Panc1 (cell line): Measurements from ENCODE around the gene TSC22D3. TPM values are rescaled to one million over a fixed set of nuclear protein-coding genes. Genes with fewer than 3 reads are reported as not detected.

ENCODE experiments used
- ATAC-seq: fragments of 200-7000 bp; cut with Tn5 transposase; 2 replicates; pipeline ENCODE4 v1.9.1; 2020; ENCODE audit warnings: mild to moderate bottlenecking, moderate library complexity
- BruUV-seq: library from RNA; stranded (reverse); fragments of 400-500 nt; replicated peaks from 2 replicates; lab custom pipeline; 2021; lab: Mats Ljungman, UMichigan
- CTCF ChIA-PET: fragments of 300-600 bp; sonication (Branson Sonifier 250); formaldehyde crosslinking; loops from one replicate; lab custom pipeline; 2022; ENCODE audit warnings: antibody characterized with exemption; lab: Charles Lee
- POLR2A ChIA-PET: fragments of 300-600 bp; sonication (Branson Sonifier 250); formaldehyde crosslinking; loops from one replicate; lab custom pipeline; 2022; ENCODE audit warnings: antibody characterized with exemption; lab: Charles Lee
- DNase-seq: peaks from one replicate; pipeline ENCODE4 v3.0.0-alpha.2; 2010; ENCODE audit warnings: low read depth, low spot score
- H3K27ac ChIP-seq: 2 replicates; pipeline ENCODE4 v1.5.1; 2011; ENCODE audit warnings: mild to moderate bottlenecking, low read length, inconsistent platforms
- H3K27me3 ChIP-seq: fragments of 200-500 bp; sonication (Bioruptor generic); 2 replicates; pipeline ENCODE4 v1.6.0; 2014; ENCODE audit warnings: low read length, inconsistent platforms; ENCODE audit not compliant: control insufficient read depth, insufficient read depth
- H3K36me3 ChIP-seq: fragments of 200-500 bp; sonication (Bioruptor generic); 2 replicates; pipeline ENCODE4 v1.5.1; 2014; ENCODE audit warnings: inconsistent platforms, mild to moderate bottlenecking, low read length, moderate library complexity; ENCODE audit not compliant: control insufficient read depth, insufficient read depth
- H3K4me1 ChIP-seq: 2 replicates; pipeline ENCODE4 v1.5.1; 2011; ENCODE audit warnings: inconsistent platforms, mild to moderate bottlenecking, low read length, moderate library complexity; ENCODE audit not compliant: control insufficient read depth, insufficient read depth
- H3K4me3 ChIP-seq, 2 experiments: 2 replicates each; pipeline ENCODE4 v1.5.1; 2011 to 2012; ENCODE audit warnings: low read depth in 2 of 2, low read length in 2 of 2, mild to moderate bottlenecking in 2 of 2, inconsistent platforms in 1 of 2, moderate library complexity in 1 of 2
- H3K9me3 ChIP-seq: fragments of 200-500 bp; sonication (Bioruptor generic); 2 replicates; pipeline ENCODE4 v1.5.1; 2014; ENCODE audit warnings: low read depth, mild to moderate bottlenecking, inconsistent platforms, low read length, moderate library complexity; ENCODE audit not compliant: control insufficient read depth, insufficient read depth
- POLR2AphosphoS5 ChIP-seq: IDR thresholded peaks from 2 replicates; pipeline ENCODE4 v1.6.1; 2012; ENCODE audit warnings: mild to moderate bottlenecking, low read depth, low read length, moderate library complexity
- SIN3A ChIP-seq: IDR thresholded peaks from 2 replicates; pipeline ENCODE4 v1.6.1; 2012; ENCODE audit warnings: low read depth, mild to moderate bottlenecking, low read length, moderate library complexity, borderline replicate concordance; ENCODE audit not compliant: insufficient read depth
- TCF7L2 ChIP-seq: IDR thresholded peaks from 2 replicates; pipeline ENCODE4 v1.6.1; 2011; ENCODE audit warnings: mild to moderate bottlenecking, low read depth, low read length, inconsistent platforms
- in situ Hi-C: cut with HindIII; loops from 2 replicates; pipeline ENCODE4 v1.10.0; 2016; ENCODE audit warnings: low sequenced_read_pairs, low pct_unique_long_range_greater_than_20kb
- intact Hi-C: fragments of 100-400 bp; cut with micrococcal nuclease; formaldehyde crosslinking; loops from one replicate; pipeline ENCODE4 v1.10.0; 2022; ENCODE audit not compliant: unreplicated experiment
- total RNA-seq: library from RNA; stranded (reverse); gene quantifications from one replicate; pipeline ENCODE4 v1.2.1, GENCODE V29; 2021; ENCODE audit not compliant: unreplicated experiment
- TF ChIP-seq, protein P1 (sequence below): fragments of 450-650 bp; IDR thresholded peaks from 2 replicates; pipeline ENCODE4 v1.5.1; 2017; ENCODE audit warnings: mild to moderate bottlenecking
- TF ChIP-seq, protein P2 (sequence below), 2 experiments: IDR thresholded peaks; 2 replicates each; pipeline ENCODE4 v1.6.1; 2011 to 2012; ENCODE audit warnings: low read depth in 2 of 2, control low read depth in 1 of 2, low read length in 1 of 2, mild to moderate bottlenecking in 1 of 2, moderate library complexity in 1 of 2; ENCODE audit not compliant: insufficient read depth in 1 of 2

The TSC22D3 gene
- total RNA-seq, 1 experiment from 2014 or later: 7.2 TPM

DNA sequence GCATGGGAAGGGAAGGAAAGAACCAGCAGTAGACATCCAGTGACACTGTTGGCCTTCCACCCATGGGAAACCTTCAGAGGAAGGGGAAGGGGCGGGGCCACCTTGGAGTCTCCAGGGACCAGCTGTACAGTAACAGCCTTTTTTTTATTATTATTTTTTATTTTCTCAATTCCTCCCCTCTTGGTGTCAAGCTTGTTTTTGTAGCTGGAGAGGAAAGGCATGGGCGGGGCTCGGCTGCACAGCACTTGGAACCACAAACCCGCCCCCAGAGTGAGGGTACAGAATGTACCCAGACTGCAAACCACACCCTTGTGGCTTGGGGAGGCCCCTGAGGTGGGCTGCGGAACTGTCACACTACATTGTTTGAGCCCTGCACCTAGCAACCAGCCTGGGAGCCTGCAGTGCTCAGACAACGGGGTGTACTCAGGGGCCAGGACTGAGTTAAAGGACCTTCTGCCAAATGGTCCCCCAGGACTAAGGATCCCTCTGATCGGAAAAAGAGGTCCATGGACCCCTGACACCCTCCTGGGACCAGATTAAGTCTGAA, 101.6 kb downstream of the TSC22D3 start:
- Histone ChIP-seq H3K9me3 (no peaks in the 10 kb centered on the region), H3K4me1 (peaks cover 25% of the 10 kb centered on the region), H3K27me3 (0 out of 2 replicates have a peak, but pooled peaks cover 2% of the 10 kb centered on the region), H3K36me3 (no peaks in the 10 kb centered on the region), H3K4me3 (no peak overlapping the region), H3K27ac (peak overlapping the region; percentile 1; the same call in 1 of the 2 replicates)
- intact Hi-C loops (loop anchor here (2.0 to 5.0 kb wide), 2 partner anchors 45 to 218 kb away; no protein-coding TSS in a partner anchor), in situ Hi-C loops (no loop called here)
- CTCF ChIA-PET: interaction anchor here (1.6 to 2.2 kb wide), 2 partner anchors 102 to 103 kb away, joined by 9 to 14 read pairs; partner anchors contain the start of genes NCBP2L and TSC22D3
- POLR2A ChIA-PET: no interaction called here
- ATAC-seq (no peak), DNase-seq (no peak)
- no TSS peak for BruUV-seq
- TF ChIP-seq, protein P1, sequence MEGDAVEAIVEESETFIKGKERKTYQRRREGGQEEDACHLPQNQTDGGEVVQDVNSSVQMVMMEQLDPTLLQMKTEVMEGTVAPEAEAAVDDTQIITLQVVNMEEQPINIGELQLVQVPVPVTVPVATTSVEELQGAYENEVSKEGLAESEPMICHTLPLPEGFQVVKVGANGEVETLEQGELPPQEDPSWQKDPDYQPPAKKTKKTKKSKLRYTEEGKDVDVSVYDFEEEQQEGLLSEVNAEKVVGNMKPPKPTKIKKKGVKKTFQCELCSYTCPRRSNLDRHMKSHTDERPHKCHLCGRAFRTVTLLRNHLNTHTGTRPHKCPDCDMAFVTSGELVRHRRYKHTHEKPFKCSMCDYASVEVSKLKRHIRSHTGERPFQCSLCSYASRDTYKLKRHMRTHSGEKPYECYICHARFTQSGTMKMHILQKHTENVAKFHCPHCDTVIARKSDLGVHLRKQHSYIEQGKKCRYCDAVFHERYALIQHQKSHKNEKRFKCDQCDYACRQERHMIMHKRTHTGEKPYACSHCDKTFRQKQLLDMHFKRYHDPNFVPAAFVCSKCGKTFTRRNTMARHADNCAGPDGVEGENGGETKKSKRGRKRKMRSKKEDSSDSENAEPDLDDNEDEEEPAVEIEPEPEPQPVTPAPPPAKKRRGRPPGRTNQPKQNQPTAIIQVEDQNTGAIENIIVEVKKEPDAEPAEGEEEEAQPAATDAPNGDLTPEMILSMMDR: no peak

DNA sequence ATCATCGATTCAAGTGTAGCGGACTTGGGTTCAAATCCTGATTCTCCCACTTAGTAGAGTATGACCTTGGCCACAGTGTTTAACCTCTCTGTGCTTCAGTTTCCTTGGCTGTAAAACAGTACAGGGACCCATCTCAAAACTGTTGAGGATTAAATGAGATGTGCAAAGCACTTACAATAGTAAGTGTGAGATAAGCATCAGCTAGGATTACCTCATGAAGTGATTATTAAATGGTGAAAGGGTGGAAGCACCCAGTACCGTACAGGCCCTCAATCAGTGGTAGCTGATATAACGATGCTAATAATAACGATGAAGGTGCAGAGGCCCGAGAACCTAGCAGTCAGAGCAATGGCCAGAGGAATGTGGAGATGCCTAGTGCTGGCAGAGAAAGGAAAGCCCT, 102.2 kb downstream of the TSC22D3 start:
- no peaks in the 10 kb centered on the region for H3K9me3 ChIP-seq
- no peak overlapping the region for H3K4me3 ChIP-seq
- in situ Hi-C loops (no loop called here), intact Hi-C loops (loop anchor here (2.0 to 5.0 kb wide), 2 partner anchors 45 to 219 kb away; no protein-coding TSS in a partner anchor)
- TF ChIP-seq SIN3A: no peak
- no peak for TF ChIP-seq TCF7L2
- TF ChIP-seq, protein P2, sequence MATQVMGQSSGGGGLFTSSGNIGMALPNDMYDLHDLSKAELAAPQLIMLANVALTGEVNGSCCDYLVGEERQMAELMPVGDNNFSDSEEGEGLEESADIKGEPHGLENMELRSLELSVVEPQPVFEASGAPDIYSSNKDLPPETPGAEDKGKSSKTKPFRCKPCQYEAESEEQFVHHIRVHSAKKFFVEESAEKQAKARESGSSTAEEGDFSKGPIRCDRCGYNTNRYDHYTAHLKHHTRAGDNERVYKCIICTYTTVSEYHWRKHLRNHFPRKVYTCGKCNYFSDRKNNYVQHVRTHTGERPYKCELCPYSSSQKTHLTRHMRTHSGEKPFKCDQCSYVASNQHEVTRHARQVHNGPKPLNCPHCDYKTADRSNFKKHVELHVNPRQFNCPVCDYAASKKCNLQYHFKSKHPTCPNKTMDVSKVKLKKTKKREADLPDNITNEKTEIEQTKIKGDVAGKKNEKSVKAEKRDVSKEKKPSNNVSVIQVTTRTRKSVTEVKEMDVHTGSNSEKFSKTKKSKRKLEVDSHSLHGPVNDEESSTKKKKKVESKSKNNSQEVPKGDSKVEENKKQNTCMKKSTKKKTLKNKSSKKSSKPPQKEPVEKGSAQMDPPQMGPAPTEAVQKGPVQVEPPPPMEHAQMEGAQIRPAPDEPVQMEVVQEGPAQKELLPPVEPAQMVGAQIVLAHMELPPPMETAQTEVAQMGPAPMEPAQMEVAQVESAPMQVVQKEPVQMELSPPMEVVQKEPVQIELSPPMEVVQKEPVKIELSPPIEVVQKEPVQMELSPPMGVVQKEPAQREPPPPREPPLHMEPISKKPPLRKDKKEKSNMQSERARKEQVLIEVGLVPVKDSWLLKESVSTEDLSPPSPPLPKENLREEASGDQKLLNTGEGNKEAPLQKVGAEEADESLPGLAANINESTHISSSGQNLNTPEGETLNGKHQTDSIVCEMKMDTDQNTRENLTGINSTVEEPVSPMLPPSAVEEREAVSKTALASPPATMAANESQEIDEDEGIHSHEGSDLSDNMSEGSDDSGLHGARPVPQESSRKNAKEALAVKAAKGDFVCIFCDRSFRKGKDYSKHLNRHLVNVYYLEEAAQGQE (IDR thresholded peaks at IDR 0.05; ENCODE audit: insufficient read depth in 1 of 2, low read depth in 2 of 2, low read length in 1 of 2): no peak
- TF ChIP-seq, protein P1: no peak
- no peak for TF ChIP-seq POLR2AphosphoS5
- no peaks in the 10 kb centered on the region for H3K27me3 ChIP-seq
- BruUV-seq: no TSS peak
- no peaks in the 10 kb centered on the region for H3K36me3 ChIP-seq
- peaks cover 25% of the 10 kb centered on the region for H3K4me1 ChIP-seq
- DNase-seq (no peak), ATAC-seq (no peak)
- ChIA-PET CTCF (interaction anchor here (0.6 to 2.2 kb wide), 11 partner anchors 11 to 283 kb away, joined by 3 to 17 read pairs (median 5); partner anchors contain the start of genes NCBP2L and TSC22D3), POLR2A (no interaction called here)
- H3K27ac ChIP-seq: no peak overlapping the region
